OCI-LY1 (cell line): ENCODE measurements around the gene FTCD.

ENCODE experiments used
- EZH2 ChIP-seq: fragments of 200-600 bp; sonication (generic), shearing (Covaris generic); IDR thresholded peaks from 2 replicates; pipeline ENCODE4 v1.8.0; 2017; ENCODE audit warnings: borderline replicate concordance, mixed run types, mild to moderate bottlenecking, antibody characterized with exemption, low read length, moderate library complexity, mixed read lengths
- TF ChIP-seq, protein P1 (sequence below): fragments of 200-600 bp; sonication (generic), shearing (Covaris generic); IDR thresholded peaks from 2 replicates; pipeline ENCODE4 v1.5.1; 2017; ENCODE audit warnings: mild to moderate bottlenecking, antibody characterized with exemption, low read length, moderate library complexity, mixed read lengths

GRCh38 chr21:46141767-46142581 lies 13.4 kb downstream of the FTCD start:
- TF ChIP-seq, protein P1, sequence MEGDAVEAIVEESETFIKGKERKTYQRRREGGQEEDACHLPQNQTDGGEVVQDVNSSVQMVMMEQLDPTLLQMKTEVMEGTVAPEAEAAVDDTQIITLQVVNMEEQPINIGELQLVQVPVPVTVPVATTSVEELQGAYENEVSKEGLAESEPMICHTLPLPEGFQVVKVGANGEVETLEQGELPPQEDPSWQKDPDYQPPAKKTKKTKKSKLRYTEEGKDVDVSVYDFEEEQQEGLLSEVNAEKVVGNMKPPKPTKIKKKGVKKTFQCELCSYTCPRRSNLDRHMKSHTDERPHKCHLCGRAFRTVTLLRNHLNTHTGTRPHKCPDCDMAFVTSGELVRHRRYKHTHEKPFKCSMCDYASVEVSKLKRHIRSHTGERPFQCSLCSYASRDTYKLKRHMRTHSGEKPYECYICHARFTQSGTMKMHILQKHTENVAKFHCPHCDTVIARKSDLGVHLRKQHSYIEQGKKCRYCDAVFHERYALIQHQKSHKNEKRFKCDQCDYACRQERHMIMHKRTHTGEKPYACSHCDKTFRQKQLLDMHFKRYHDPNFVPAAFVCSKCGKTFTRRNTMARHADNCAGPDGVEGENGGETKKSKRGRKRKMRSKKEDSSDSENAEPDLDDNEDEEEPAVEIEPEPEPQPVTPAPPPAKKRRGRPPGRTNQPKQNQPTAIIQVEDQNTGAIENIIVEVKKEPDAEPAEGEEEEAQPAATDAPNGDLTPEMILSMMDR, result no peak
- no peak for TF ChIP-seq EZH2
